Measurements from ENCODE around the gene RAP1GAP. TPM values are rescaled to one million over a fixed set of nuclear protein-coding genes. Genes with fewer than 3 reads are reported as not detected.
"Not testable (repeated sequence)": the region's sequence is repeated elsewhere in the genome, so short reads cannot be mapped to it uniquely, and the experiment has no call there.

RAP1GAP gene
- total RNA-seq, 2 experiments from 2014 or later = 0.20 to 0.44 TPM

GRCh38 chr1:21631944-21632887 is 36.9 kb downstream of the RAP1GAP start:
- Mint-ChIP-seq H3K27ac (no peak overlapping the region), H3K9me3 (no peaks in the 10 kb centered on the region), H3K4me3 (no peak overlapping the region), H3K4me1 (ENCODE audit: low read depth) (no peaks in the 10 kb centered on the region), H3K36me3 (ENCODE audit: low read depth) (no peaks in the 10 kb centered on the region), H3K27me3 (peaks cover 13% of the 10 kb centered on the region)
- intact Hi-C loops (cut with DNase I, micrococcal nuclease) = no loop called here
- POLR2A ChIA-PET = no interaction called here
- H3K9me3 ChIP-seq (ENCODE audit: control insufficient read depth in 1 of 2, insufficient read depth in 1 of 2, low read length in 2 of 2) = peaks cover 0 to 4% of the 10 kb centered on the region in 2 experiments
- ATAC-seq (ENCODE audit: poor library complexity) = no peak
- H3K27ac ChIP-seq (ENCODE audit: low read depth in 1 of 2, low read length in 2 of 2) = no peak overlapping the region
- peaks cover 0 to 12% of the 10 kb centered on the region in 2 experiments for H3K27me3 ChIP-seq (ENCODE audit: control insufficient read depth in 1 of 2, insufficient read depth in 2 of 2, low read length in 2 of 2)
- no peaks in the 10 kb centered on the region for H3K36me3 ChIP-seq (ENCODE audit: insufficient read depth, low read length)
- H3K4me3 ChIP-seq (ENCODE audit: low read length) = no peak overlapping the region
- CTCF ChIA-PET = no interaction called here
- no peaks in the 10 kb centered on the region for H3K4me1 ChIP-seq (ENCODE audit: insufficient read depth, low read length)
- no peak for DNase-seq
- no peak for TF ChIP-seq CTCF (IDR thresholded peaks at IDR 0.05)

GRCh38 chr1:21631590-21631943 is 37.6 kb downstream of the RAP1GAP start:
- H3K4me1 Mint-ChIP-seq (ENCODE audit: low read depth); H3K27ac Mint-ChIP-seq; H3K4me3 ChIP-seq (ENCODE audit: low read length); POLR2A ChIA-PET; CTCF ChIA-PET; H3K36me3 ChIP-seq (ENCODE audit: insufficient read depth, low read length); intact Hi-C loops (cut with DNase I, micrococcal nuclease); H3K36me3 Mint-ChIP-seq (ENCODE audit: low read depth); H3K9me3 Mint-ChIP-seq; H3K4me3 Mint-ChIP-seq; ATAC-seq (ENCODE audit: poor library complexity); H3K27ac ChIP-seq (ENCODE audit: low read depth in 1 of 2, low read length in 2 of 2); H3K9me3 ChIP-seq (ENCODE audit: control insufficient read depth in 1 of 2, insufficient read depth in 1 of 2, low read length in 2 of 2); DNase-seq; H3K4me1 ChIP-seq (ENCODE audit: insufficient read depth, low read length): not testable (repeated sequence)
- H3K27me3 ChIP-seq (ENCODE audit: control insufficient read depth in 1 of 2, insufficient read depth in 2 of 2, low read length in 2 of 2) = peaks cover 0 to 12% of the 10 kb centered on the region in 2 experiments
- peaks cover 13% of the 10 kb centered on the region for H3K27me3 Mint-ChIP-seq

- Mint-ChIP-seq H3K27ac (no peak overlapping the region), H3K4me1 (ENCODE audit: low read depth) (no peaks in the 10 kb centered on the region), H3K36me3 (ENCODE audit: low read depth) (no peaks in the 10 kb centered on the region), H3K27me3 (peaks cover 13% of the 10 kb centered on the region), H3K9me3 (no peaks in the 10 kb centered on the region), H3K4me3 (no peak overlapping the region)
- Histone ChIP-seq H3K4me3 (ENCODE audit: low read length) (no peak overlapping the region), H3K27me3 (ENCODE audit: control insufficient read depth in 1 of 2, insufficient read depth in 2 of 2, low read length in 2 of 2) (peaks cover 0 to 12% of the 10 kb centered on the region in 2 experiments), H3K36me3 (ENCODE audit: insufficient read depth, low read length) (no peaks in the 10 kb centered on the region), H3K4me1 (ENCODE audit: insufficient read depth, low read length) (no peaks in the 10 kb centered on the region), H3K9me3 (ENCODE audit: control insufficient read depth in 1 of 2, insufficient read depth in 1 of 2, low read length in 2 of 2) (peaks cover 0 to 4% of the 10 kb centered on the region in 2 experiments), H3K27ac (ENCODE audit: low read depth in 1 of 2, low read length in 2 of 2) (no peak overlapping the region)
- ATAC-seq (ENCODE audit: poor library complexity) = no peak
- POLR2A ChIA-PET = no interaction called here
- no peak for TF ChIP-seq CTCF (IDR thresholded peaks at IDR 0.05)
- intact Hi-C loops (cut with DNase I, micrococcal nuclease) = no loop called here
- CTCF ChIA-PET = no interaction called here
- no peak for DNase-seq
These were observed 38.4 kb downstream of the RAP1GAP start for GRCh38 chr1:21630571-21631343.

All from CD4-positive, alpha-beta T cell (primary cell).